Stimulated activated CD4-positive, alpha-beta T cell treated with anti-CD3 and anti-CD28 coated beads, Interleukin-15, amount 100 ng/mL, for 1 hour (primary cell): ENCODE results near the gene TNPO2.
"Not testable (repeated sequence)": the region's sequence is repeated elsewhere in the genome, so short reads cannot be mapped to it uniquely, and the experiment has no call there.

Experiments used
- DNase-seq, 2 donors: peaks; one replicate each; pipeline ENCODE4 v3.0.0-alpha.2; 2020; ENCODE audit warnings: low read depth in 1 of 2, low spot score in 1 of 2

The TNPO2 gene

GRCh38 chr19:12678039-12678438 is 45.7 kb downstream of the TNPO2 start:
- DNase-seq, result not testable (repeated sequence)

- no peak for DNase-seq
These were observed 46.8 kb downstream of the TNPO2 start for GRCh38 chr19:12676928-12677327.

- peak; percentile 62 to 78 for DNase-seq
These were observed 47.3 kb downstream of the TNPO2 start for GRCh38 chr19:12676384-12676792.

GRCh38 chr19:12675940-12676339 is 47.8 kb downstream of the TNPO2 start:
- no peak for DNase-seq

GRCh38 chr19:12675399-12675798 is 48.3 kb downstream of the TNPO2 start:
- DNase-seq, result no peak

DNA sequence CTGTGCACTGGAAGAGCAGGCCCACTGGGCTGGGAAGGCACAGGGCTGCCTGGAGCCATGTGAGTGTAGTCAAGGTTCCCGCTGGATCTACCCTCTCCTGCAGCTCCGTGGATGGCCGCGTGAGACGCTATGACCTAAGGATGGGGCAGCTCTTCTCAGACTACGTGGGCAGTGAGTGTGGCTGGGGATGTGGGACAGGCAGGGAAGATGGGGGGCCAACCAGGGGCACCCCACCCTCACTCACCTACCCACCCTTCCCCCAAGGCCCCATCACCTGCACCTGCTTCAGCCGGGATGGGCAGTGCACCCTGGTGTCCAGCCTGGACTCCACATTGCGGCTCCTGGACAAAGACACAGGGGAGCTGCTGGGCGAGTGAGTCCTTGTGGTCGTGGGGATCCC is 51.0 kb downstream of the TNPO2 start:
- DNase-seq, result no peak

GRCh38 chr19:12670159-12670928 is 53.4 kb downstream of the TNPO2 start:
- no peak for DNase-seq

DNA sequence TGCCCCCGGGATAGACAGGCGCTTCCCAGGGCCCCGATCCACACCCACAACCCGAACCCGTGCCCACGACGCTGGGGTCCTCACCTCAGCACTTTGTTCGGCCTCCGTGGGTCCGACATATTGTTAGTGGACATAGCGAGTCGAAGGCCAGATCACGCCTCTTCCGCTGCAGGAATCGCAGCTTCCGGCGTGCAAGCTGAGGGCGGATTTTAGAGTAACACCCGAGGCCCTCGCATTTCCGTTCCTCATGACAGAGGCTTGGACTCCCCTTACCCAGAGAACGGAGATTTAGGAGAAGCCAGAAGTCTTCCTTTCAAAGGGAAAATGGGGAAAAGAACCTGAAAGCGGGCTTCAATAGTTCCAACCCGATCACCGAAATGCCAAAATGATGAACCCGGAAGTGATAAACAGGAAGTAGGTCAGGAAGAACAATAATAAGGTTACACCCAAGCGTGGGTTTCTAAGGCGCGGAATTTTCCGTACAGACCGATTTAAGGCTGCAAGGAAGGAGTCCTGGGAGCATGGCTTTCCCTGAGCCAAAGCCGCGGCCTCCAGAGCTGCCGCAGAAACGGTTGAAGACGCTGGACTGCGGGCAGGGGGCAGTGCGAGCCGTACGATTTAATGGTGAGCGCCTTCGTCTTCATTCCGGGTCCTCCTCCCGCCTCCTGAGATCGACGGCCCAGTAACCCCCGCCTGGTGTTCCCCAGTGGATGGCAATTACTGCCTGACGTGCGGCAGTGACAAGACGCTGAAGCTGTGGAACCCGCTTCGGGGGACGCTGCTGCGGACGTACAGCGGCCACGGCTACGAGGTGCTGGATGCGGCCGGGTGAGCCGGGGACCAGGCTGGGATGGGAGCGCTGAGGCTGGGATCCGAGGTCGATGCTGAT is 54.2 kb downstream of the TNPO2 start:
- DNase-seq, result peak; percentile 54 to 62

- peak; percentile 29 to 49 for DNase-seq
These were observed 54.8 kb downstream of the TNPO2 start for GRCh38 chr19:12668932-12669269.

- no peak for DNase-seq
These were observed 55.4 kb downstream of the TNPO2 start for GRCh38 chr19:12668346-12668745.

- no peak for DNase-seq
These were observed 55.9 kb downstream of the TNPO2 start for GRCh38 chr19:12667731-12668302.

DNA sequence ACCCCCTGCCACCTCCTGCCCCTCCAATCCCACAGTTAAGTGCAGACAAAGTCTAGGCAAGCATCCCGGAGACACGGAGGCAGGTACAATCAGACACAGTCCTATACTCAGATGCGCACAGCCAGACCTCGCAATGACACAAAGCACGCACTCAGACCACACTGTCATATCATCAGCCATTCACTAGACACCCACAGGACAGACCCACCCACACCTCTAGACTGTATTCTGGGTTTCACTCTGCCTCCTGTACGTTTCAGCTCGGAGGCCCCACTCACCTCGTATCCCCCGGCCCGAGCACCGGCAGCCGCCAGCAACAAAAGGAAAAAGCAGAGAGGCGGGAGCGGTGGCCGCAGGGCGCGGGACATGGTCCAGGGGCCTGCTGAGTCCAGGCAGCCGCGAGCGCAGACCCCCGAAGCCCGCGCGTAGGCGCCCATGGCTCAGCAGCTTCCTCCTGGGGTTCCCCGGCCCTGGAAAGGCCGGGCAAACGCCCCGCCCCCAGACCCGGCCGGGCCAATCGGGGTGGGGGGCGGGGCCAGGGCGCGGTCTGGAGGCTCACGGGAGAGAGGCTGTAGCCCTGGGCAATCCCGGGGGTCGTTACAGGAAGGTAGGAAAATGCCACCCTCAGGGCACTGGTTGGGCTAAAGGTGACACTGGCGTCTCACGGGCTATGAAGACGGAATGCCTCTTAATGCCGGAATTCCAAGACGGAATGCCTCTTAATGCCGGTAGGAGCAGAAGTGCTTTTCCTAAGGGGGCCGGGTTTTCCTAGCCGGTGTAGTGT is 57.3 kb downstream of the TNPO2 start, which contains the start of the genes MAN2B1 and WDR83:
MAN2B1 (minus strand) TSS at position 478 of the 784 bp plus-strand sequence; CDS start at position 437, 41 bp downstream.
WDR83 (plus strand) TSS at position 543 of the 784 bp plus-strand sequence. CDS start 2,984 bp downstream, outside the sequence.
- peak; percentile 67 to 81 for DNase-seq

DNA sequence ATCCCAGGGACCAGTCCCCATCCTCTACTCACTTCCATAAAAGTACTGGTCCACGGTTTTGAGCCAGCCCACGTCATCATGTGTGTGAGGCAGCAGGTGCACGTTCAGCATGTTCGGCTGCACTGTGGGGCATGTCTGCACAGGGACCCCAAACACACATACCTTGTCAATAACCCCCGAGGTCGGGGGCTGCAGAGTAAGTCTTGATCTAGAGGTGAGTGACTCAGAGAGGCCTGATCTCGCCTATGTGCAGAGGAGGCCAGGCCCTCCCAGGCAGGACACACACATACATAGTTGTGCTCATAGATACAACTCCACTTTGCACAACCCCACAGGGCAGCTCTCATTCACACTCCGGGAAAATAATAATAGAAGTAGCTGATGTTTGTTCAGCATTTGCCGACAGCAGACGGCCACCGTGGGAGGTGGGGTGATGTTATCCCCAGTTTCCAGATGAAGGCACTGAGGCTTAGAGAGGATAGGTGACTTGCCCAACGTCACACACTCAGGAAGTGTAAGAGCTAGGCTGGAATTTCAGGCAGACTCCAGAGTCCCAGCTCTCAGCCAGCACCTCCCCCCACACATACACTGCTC is 58.0 kb downstream of the TNPO2 start:
- DNase-seq, result no peak

- peak in 1 of 2 donors; percentile 22 for DNase-seq
These were observed 58.5 kb downstream of the TNPO2 start for GRCh38 chr19:12665281-12665573.

DNA sequence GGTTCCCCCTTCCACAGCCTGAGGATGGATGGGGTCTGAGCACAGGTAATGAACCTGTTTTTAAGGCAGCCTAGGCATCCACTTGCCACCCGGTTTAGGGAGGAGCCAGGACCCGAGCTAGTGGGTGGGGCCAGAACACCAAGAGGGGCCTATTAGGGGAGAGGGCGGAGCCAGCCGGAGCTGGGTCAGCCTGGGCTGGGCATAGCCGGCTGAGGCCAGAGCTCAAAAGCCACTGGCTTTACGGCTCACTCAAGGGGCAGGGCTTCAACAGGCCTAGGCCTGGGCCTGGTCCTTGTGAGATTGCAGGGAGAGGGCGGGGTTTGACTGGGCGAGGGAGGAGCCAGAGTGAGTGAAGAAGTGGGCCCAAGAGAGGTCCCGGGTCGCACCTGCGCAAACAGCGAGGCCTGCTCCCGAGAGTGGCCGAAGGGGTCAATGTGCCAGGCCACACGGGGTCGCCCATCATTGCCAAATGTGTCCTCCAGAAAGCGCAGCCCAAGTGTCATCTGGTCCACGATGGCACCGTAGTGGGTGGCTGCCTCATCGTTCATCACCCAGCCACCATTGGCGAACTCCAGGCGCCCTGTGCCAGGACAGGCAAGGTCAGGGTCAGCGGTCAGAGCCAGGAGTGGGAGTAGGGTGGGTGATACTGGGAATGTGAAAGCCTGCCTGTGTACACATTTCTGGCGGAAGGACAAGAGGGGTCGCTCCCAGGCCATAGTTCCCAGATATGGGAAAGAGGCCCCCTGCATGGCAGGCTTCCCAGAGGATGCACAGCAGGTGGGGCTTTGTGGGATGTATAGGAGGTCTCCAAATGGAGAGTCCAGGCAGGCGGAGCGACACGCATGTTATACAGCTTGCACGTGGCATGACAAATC is 59.1 kb downstream of the TNPO2 start:
- DNase-seq, result no peak

GRCh38 chr19:12660980-12661379 is 62.8 kb downstream of the TNPO2 start:
- DNase-seq, result no peak

- DNase-seq, result no peak
These were observed 65.8 kb downstream of the TNPO2 start for GRCh38 chr19:12657966-12658365.

DNA sequence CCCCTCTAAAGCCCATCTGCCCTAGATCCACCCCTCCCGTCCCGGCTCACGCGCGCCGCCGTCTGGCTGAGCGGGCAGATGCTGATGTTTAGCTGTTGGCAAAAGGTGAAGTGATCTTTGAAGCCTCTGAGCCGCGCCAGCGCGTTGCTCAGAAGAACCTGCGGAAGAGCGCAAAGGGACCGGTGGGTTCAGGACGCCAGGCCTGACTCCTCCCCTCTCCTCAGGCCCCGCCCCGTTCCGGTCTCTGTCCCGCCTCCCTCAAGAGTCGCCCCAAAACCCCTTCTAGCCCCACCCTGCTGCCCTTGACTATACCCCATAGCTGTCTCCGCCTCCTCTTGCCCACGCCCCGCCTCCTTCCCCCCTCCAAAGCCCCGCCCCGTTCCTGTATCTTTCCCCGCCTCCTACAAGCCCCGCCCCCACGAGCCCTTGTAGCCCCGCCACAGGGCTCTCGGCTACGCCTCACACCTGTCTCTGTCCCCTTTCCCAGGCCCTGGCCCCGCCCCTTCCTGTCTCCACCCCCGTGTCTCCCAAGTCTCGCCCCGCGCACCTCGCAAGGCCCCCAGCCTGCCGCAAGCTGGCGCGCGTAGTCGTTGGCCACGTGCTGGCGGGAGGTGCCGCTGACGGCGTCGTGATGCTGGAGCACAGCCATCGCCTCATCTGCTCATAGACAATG is 66.7 kb downstream of the TNPO2 start:
- DNase-seq, result no peak

DNA sequence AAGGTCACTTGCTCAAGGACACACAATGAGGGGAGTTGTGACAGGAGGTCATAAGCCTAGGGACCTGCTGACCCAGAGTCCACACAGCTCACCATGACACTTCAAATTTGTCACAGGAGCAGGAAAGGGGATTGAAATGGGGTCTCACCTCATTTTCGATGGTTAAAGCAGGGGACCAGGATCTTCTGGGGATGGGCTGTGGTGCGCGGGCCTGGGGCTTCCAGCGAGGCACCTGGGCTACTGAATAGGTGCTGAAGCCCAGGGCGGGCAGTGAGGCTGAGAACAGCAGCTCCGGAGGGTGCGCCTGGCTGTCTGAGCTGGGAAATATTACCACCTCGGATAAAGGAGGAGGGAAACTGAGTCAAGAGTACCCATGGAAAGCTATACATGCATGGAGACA is 68.2 kb downstream of the TNPO2 start:
- no peak for DNase-seq
